ENCODE measurements around the gene REXO1.

- no peak for TF ChIP-seq CTCF (IDR thresholded peaks at IDR 0.05)
- TF ChIP-seq POLR2A (IDR thresholded peaks at IDR 0.05): no peak
Measured at GRCh38 chr19:1770866-1771576, 77.3 kb downstream of the REXO1 start.
